Measurements from ENCODE around the gene COL9A2.

GRCh38 chr1:40361201-40361600 is 44.1 kb upstream of the COL9A2 start:
- no peak for TF ChIP-seq CTCF (IDR thresholded peaks at IDR 0.05)
- no peak for TF ChIP-seq POLR2A (IDR thresholded peaks at IDR 0.05)

All from body of pancreas (tissue), 4 donors.